Amniotic stem cell (primary cell): ENCODE results near the gene CNNM2.
A peak's percentile ranks its signal among the peaks of the same experiment; 100 is the strongest.

Experiments used
- DNase-seq: peaks from one replicate; lab custom pipeline; 2025; lab: John Stamatoyannopoulos, UW

Gene CNNM2

GRCh38 chr10:102917962-102918816 is at the start of gene CNNM2:
TSS of gene CNNM2 (plus strand) at chr10:102918294. CDS start at chr10:102918481, 187 bp downstream.
- peak; percentile 100 for DNase-seq

DNA sequence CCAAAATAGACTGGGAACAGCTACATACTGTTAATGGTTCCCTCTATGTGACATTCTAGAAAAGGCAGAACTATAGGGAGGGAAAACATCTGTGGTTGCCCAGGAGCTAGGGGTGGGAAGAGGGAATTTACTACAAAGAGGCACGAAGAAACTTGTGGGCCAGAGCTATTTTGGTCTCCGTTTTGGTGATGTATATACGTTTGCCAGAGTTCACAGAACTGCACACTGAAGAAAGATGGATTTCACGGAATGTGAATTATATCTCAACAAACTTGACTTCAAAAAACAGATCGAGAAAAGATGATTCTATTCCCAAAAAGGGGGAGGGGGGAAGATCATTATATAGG is 49.2 kb upstream of the CNNM2 start:
- DNase-seq = no peak

DNA sequence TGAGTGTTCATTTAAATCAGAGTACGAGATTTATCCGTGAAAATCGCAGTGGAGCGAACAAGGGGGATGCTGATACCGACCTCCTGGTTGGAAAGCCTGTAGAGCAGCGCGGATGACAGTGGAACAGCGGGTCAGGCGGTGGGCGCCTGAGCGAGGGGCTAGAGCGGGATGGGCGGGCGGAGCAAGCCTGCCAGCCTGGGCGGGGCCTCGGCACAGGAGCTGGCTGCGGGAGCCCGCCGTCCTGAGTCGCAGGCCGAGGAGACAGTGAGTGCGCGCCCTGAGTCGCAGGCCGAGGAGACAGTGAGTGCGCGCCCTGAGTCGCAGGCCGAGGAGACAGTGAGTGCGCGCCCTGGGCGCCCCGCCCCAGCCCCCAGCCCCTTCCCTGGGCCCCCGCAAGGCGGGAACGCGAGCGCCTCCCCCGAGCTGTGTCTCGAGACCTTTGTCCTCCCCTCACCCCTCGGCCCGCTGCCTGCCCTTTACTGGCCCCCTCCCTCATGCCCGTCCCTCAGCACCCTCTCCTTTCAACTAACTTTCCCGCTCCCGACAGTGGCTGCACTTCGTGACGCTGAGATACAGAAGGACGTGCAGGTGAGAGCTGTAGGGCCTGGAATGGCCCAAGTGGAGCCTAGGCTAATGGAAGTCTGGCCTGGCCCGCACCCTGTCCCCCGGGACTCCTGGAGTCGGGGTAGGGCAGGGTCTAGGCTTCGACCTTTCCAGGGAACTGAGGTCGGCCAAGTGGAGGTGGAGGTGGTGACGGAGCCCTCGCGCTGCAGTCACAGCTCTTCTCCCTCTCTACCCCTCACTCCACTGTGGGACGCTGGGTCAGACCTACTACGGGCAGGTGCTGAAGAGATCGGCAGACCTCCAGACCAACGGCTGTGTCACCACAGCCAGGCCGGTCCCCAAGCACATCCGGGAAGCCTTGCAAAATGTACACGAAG is 48.6 kb upstream of the CNNM2 start, which contains the start of gene AS3MT:
Gene AS3MT, plus strand, starts transcription at position 213 of the 941 bp plus-strand sequence. Its CDS starts 123 bp downstream, at position 336.
- DNase-seq = no peak

- DNase-seq = no peak
Observed at GRCh38 chr10:102870221-102870620, 47.9 kb upstream of the CNNM2 start.

DNA sequence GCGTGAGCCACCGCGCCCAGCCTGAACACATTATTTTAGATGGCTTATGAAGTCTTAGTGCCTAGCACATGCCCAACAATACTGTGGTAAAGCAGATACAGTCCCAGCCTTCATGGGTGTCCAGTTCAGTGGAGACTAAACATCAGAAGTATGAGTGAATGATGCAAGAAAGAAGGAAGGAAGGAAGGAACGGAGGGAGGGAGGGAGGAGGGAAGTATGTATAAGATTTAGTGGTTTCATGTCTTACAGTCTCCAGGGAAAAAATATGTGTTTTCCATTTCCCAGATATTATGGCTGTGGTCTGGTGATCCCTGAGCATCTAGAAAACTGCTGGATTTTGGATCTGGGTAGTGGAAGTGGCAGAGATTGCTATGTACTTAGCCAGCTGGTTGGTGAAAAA is 45.9 kb upstream of the CNNM2 start:
- DNase-seq = no peak

DNA sequence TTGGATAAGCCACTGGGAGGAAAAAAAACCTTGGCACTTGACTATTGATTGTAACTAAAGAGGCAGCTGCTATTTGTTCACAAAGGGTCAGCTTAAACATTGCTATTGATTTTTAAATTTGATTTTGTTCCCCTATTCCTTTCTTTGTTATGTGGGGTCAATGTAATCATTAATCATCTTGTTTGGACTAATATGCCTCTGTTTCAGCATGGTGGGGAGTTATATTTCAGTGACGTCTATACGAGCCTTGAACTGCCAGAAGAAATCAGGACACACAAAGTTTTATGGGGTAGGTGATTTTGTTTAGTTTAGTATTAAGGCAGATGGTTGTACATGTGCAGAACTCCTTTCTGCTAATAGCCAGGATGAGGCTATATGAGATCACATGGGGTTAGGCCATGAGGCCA is 41.3 kb upstream of the CNNM2 start:
- DNase-seq = no peak

- DNase-seq = no peak
Observed at GRCh38 chr10:102878629-102879028, 39.5 kb upstream of the CNNM2 start.

- no peak for DNase-seq
Observed at GRCh38 chr10:102880256-102880655, 37.8 kb upstream of the CNNM2 start.

DNA sequence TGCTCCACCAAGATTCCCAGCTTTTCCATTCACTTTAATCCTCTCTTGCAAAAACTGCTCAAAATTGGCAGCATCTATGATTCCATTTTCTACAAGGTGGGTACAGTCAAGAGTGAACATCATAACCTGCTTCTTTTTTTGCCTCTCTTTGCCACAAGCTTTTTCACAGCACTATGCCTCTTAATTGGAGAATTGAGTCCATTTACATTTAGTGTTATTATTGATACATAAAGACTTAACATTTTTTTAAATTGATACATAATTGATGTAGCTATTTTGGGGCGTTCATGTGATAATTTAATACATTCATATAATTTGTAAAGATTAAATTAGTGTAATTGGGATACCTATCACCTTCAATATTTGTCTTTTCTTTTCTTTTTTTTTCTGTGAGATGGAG is 30.0 kb upstream of the CNNM2 start:
- DNase-seq = no peak

DNA sequence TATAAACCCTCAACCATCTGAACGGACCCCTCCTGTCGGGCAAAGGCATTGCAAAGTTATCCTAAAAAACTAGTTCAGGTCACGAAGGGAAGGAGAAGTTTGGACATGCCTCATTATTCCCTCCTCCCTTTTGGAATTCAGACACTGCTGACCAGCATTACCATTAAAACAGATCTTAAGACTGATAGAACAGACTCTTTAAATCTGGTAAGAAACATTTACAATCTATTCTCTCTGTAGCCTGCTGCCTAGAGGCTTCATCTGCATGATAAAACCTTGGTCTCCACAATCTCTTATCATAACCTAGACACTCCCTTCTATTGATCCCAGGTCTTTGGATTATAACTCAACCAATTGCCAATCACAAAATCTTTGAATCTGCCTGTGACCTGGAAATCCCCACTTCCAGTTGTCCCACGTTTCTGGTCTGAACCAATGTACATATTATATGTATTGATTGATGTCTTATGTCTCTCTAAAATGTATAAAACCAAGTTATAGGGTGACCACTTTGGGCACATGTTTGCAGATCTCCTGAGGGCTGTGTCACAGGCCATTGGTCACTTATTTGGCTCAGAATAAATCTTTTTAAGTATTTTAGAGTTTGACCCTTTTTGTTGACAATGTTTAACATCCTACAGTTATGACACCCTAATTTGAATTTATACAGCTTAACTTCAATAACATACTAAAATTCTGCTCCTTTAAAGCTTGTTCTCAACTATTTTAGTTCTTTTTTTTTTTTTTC is 23.5 kb upstream of the CNNM2 start:
- no peak for DNase-seq

DNA sequence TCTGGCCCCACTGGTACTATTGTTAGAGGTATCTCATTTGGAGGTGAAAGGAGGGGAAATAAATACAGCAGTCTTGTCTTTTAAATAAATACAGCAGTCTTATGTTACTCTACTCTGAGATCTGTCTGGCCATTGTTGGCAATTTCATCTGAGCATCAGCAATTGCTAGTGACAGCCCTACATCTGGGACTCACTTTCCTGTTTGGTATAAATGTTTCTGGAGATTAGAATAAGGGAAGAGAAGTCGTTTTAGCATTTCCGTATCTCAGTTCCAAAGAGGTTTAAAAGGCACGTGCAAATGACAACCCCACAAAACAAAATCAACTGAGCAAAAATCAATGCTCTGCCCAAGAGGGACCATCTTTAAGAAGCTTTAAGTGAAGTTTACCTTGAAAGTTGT is 18.1 kb upstream of the CNNM2 start:
- no peak for DNase-seq

GRCh38 chr10:102904346-102904745 is 13.7 kb upstream of the CNNM2 start:
- no peak for DNase-seq

DNA sequence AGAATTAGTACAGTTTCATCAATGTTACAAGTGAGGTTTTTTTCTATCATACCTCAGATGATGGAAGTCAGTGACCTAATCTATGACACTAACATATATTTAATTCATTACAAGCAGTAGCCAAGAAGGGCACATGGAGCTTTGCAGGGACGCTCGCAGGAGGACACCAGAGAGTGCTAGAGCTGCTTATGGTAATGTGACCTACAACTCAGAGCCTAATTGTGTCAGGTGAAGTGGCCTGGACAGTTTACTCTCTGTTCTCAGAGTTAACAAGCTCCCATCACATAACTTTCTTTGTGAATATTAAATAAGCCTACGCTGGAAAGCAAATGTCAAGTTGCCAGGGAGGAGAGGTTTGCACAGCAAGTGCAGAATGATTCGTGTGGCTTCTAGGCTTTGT is 11.6 kb upstream of the CNNM2 start:
- no peak for DNase-seq

GRCh38 chr10:102914781-102915180 is 3.3 kb upstream of the CNNM2 start:
- DNase-seq = no peak

DNA sequence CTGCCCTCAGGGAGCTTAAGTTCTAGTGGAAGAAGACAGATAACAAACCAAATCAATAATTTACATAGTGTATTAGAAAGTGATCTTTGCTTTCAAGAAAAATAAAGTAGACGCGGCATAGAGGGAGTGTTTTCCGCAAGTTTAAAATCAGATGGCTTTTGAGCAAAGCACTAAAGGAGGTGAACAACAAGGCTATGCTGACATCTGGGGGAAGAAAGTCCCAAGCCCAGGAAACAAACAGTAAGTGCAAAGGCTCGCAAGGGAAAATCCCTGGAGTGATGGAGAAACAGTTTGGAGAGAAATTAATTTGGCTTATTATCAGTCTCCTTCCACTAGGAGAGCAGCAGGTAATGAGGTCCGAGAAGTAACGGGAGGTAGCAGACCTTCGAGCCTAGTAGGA is 1.9 kb upstream of the CNNM2 start:
- no peak for DNase-seq

- DNase-seq = peak; percentile 39
Observed at GRCh38 chr10:102917314-102917961, 656 bp upstream of the CNNM2 start.

- no peak for DNase-seq
Observed at GRCh38 chr10:102918817-102919245, 737 bp downstream of the CNNM2 start.

DNA sequence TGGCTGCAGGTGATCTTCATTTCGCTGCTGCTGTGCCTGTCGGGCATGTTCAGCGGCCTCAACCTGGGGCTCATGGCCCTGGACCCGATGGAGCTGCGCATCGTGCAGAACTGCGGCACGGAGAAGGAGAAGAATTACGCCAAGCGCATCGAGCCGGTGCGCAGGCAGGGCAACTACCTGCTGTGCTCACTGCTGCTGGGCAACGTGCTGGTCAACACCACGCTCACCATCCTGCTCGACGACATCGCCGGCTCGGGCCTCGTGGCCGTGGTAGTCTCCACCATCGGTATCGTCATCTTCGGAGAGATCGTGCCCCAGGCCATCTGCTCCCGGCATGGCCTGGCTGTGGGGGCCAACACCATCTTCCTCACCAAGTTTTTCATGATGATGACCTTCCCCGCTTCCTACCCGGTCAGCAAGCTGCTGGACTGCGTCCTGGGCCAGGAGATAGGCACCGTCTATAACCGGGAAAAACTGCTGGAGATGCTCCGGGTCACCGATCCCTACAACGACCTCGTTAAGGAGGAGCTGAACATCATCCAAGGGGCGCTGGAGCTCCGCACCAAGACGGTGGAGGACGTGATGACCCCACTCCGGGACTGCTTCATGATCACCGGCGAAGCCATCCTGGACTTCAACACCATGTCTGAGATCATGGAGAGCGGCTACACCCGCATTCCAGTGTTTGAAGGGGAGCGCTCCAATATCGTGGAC is 1.3 kb downstream of the CNNM2 start:
- no peak for DNase-seq

DNA sequence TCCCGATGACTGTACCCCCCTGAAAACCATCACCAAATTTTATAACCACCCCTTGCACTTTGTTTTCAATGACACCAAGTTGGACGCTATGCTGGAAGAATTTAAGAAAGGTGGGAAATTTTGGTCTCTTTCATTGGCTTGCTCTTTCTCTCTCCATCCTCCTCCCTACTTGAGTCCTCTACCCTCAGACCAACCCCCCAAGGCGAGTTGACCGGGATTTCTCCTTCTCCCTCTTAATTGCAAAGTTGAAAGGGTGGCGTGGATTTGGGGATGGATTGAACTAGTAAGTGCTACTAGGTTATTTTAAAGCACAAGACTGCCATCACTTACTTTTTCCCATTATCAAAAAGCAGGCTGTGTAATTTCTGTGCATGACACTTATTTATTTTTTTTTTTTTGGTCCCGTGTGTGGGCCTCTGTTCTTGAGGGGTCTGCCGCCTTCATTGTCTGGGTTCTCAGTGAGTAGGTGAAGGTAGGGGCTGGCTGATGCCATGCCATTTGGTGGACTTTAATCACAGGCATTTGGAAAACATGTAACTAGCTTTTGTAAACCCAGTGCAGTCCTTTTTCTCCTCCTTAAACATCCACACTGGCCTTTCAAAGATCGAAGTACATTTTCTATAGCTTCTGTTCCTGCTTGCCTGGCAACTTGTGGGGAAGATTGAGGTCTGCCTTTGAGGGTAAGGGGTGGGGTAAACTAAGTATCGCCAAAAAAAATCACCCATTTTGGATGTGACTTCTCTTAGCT is 2.1 kb downstream of the CNNM2 start:
- DNase-seq = no peak

DNA sequence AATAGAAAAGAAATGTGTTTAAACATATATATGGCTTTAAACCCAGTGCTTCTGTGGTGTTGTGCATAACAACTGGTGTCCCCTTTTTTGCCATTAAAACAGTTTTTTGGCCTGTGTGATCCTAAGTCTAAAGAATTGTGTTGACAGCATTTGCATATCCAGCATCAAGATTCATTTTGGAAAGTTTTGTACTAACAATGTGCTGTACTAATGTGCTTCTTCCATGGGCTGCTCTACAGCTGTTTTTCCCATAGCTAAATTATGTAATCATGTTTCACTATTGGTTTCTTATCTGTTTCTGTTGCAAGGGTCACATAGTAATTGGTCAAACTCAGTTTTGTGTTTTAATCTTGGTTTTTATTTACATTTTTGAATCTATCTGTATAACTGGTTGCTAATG is 5.5 kb downstream of the CNNM2 start:
- DNase-seq = no peak
